Measurements from ENCODE around the gene CCDC74B.
"Not testable (repeated sequence)": the region's sequence is repeated elsewhere in the genome, so short reads cannot be mapped to it uniquely, and the experiment has no call there.

- not testable (repeated sequence) for TF ChIP-seq RAD21 (IDR thresholded peaks at IDR 0.05); EGR1 (IDR thresholded peaks at IDR 0.05; ENCODE audit: low read depth in 2 of 2)
Measured at GRCh38 chr2:130128464-130128863, 16.4 kb downstream of the CCDC74B start.
